Measurements from ENCODE around the gene CRADD.

DNA sequence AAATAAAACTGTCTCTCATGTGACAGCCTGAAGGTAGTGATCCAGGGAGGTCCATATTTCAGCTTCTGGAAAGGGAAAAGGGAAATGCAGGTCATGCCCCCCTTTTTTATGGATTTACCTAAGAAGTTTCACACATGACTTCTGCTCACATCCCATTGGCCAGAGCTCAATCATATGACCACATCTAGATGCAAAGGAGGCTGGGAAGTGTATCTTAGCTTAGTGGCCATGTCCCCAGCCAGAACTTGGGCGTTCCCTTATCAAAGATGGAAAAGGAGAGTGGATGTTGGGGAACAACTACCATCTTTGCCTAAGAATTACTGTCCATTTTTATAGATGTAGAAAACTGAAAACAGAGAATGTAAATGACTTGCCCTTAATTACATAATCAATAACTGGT lies 26.5 kb upstream of the CRADD start:
- TF ChIP-seq, protein P1, sequence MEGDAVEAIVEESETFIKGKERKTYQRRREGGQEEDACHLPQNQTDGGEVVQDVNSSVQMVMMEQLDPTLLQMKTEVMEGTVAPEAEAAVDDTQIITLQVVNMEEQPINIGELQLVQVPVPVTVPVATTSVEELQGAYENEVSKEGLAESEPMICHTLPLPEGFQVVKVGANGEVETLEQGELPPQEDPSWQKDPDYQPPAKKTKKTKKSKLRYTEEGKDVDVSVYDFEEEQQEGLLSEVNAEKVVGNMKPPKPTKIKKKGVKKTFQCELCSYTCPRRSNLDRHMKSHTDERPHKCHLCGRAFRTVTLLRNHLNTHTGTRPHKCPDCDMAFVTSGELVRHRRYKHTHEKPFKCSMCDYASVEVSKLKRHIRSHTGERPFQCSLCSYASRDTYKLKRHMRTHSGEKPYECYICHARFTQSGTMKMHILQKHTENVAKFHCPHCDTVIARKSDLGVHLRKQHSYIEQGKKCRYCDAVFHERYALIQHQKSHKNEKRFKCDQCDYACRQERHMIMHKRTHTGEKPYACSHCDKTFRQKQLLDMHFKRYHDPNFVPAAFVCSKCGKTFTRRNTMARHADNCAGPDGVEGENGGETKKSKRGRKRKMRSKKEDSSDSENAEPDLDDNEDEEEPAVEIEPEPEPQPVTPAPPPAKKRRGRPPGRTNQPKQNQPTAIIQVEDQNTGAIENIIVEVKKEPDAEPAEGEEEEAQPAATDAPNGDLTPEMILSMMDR (IDR thresholded peaks at IDR 0.05 in 4 of 5, conservative IDR thresholded peaks at IDR 0.05 in 1 of 5), result no peak
- no peak for TF ChIP-seq POLR2A (IDR thresholded peaks at IDR 0.05)

Data from gastrocnemius medialis (tissue), 4 donors.